Hematopoietic multipotent progenitor cell treated with erythropoietin and hydrocortisone succinate and interleukin-3 and kit ligand, for 8 days (in vitro differentiated cells): ENCODE results near the gene ABCB8.
"Not testable (repeated sequence)": the region's sequence is repeated elsewhere in the genome, so short reads cannot be mapped to it uniquely, and the experiment has no call there.

Source experiments
- DNase-seq: peaks from one replicate; pipeline ENCODE4 v3.0.0-alpha.2; 2015

ABCB8 gene

GRCh38 chr7:150999001-150999400 is 29.2 kb upstream of the ABCB8 start:
- no peak for DNase-seq

GRCh38 chr7:150999497-151000230 is 28.6 kb upstream of the ABCB8 start:
- DNase-seq, result no peak

DNA sequence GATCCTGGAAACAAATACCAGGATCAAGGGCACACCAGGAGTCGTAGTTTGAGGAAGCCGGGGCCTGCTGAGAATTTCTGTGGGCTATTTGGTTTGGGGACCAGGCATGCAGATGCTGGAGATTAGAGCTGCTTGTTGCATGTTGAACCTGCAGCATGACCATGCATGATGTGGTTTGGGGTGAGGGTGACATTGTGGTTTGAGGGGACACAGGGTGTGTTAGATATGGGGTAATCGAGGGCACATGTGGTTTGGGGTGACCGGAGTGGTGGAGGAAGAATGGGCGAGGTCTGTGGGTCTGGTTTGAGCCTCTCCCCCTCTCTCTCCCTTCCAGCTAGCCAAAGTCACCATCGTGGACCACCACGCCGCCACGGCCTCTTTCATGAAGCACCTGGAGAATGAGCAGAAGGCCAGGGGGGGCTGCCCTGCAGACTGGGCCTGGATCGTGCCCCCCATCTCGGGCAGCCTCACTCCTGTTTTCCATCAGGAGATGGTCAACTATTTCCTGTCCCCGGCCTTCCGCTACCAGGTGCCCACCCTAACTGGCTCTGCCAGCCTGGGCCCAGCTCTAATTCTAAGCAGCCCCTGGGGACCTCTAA is 27.3 kb upstream of the ABCB8 start:
- DNase-seq, result peak; percentile 71

DNA sequence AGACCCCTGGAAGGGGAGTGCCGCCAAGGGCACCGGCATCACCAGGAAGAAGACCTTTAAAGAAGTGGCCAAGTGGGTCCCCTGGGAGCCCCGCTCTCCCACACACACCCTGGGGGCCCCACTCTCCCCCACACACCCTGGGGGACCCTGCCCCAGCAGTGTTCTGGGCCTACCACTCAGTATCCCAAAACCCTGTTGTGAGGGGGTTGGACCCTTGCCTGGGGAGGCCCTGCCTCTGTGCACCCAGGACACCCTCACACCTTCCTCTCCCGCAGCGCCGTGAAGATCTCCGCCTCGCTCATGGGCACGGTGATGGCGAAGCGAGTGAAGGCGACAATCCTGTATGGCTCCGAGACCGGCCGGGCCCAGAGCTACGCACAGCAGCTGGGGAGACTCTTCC is 26.7 kb upstream of the ABCB8 start:
- DNase-seq, result no peak

- no peak for DNase-seq
Measured at GRCh38 chr7:151003572-151003971, 24.7 kb upstream of the ABCB8 start.

DNA sequence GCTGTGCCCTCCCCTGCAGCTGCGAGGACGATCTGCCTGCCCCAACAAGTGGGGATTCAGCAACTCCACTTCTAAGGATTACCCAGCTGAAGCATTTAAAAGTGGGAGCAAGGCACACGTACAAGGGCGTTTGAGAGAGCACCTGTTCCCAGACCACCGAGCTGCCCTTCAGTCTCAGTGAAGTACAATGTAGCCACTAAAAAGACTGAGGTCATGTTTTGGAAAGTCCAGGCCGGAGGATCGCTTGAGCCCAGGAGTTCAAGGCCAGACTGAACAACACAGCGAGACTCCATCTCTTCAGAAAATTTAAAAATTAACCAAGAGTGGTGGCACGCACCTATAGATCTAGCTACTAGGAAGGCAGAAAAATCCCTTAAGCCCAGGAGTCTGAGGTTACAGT is 22.7 kb upstream of the ABCB8 start:
- DNase-seq, result no peak

- no peak for DNase-seq
Measured at GRCh38 chr7:151006590-151007300, 21.5 kb upstream of the ABCB8 start.

GRCh38 chr7:151007469-151007898 is 20.8 kb upstream of the ABCB8 start:
- DNase-seq, result no peak

GRCh38 chr7:151008143-151008510 is 20.1 kb upstream of the ABCB8 start:
- peak; percentile 90 for DNase-seq

DNA sequence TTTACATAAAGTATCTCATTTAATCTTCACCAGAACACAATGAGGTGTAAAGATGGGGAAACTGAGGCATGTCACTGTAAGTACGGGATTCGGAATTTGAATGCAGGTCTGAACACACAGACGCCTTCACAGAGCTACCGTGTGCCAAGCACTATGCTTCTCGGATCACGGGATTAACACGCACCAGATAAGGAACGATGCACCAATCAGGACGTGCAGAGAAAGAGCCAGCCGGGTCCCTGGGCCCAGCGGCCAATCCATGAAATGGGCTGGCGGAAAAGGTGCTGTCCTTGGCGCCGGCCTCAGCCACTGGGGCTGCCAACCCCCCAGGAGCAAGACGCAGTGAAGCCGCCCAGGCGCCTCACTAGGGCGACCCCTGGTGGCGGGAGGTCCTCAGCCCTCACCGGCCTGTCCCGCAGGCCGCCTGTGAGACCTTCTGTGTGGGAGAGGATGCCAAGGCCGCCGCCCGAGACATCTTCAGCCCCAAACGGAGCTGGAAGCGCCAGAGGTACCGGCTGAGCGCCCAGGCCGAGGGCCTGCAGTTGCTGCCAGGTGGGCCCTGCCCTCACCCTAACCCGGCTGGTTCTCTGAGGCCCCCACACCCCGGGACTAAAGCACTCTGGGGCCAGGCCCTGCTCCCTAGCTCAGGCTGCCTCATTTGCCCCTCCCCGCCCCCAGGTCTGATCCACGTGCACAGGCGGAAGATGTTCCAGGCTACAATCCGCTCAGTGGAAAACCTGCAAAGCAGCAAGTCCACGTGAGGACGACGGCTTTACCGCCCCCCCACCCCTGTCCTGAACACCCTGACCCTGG is 19.5 kb upstream of the ABCB8 start:
- DNase-seq, result peak; percentile 84

- no peak for DNase-seq
Measured at GRCh38 chr7:151009327-151010036, 18.8 kb upstream of the ABCB8 start.

GRCh38 chr7:151010037-151010306 is 18.3 kb upstream of the ABCB8 start:
- no peak for DNase-seq

DNA sequence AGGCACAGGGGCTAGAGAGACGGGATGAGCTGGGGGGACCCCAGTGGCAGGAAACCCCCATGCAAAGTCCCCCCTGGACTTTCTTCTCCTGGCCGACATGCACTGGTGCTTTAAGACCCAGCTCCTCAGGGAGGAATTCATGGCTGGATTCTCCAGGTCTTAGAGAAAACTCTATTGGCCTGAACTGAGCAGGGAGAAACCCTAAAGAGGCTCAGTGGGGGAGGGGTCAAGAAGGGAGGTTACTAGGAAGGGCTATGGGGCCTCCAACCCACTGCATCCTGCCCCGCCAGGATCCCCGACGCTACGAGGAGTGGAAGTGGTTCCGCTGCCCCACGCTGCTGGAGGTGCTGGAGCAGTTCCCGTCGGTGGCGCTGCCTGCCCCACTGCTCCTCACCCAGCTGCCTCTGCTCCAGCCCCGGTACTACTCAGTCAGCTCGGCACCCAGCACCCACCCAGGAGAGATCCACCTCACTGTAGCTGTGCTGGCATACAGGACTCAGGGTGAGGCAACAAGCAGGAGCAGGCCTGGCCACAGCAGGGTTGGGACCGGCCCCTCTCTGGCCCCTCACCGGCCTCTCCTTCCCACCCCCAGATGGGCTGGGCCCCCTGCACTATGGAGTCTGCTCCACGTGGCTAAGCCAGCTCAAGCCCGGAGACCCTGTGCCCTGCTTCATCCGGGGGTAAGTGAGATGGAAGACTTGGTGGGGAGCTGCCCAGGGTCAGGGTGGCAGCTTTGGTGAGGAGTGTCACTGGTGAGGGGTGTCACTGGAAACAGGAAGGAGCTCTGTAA is 17.7 kb upstream of the ABCB8 start:
- no peak for DNase-seq

- no peak for DNase-seq
Measured at GRCh38 chr7:151011097-151011409, 17.2 kb upstream of the ABCB8 start.

- DNase-seq, result not testable (repeated sequence)
Measured at GRCh38 chr7:151011616-151012015, 16.6 kb upstream of the ABCB8 start.

- DNase-seq, result no peak
Measured at GRCh38 chr7:151012031-151012692, 16.1 kb upstream of the ABCB8 start.

GRCh38 chr7:151012911-151013347 is 15.3 kb upstream of the ABCB8 start:
- DNase-seq, result peak; percentile 54

GRCh38 chr7:151013356-151013732 is 14.9 kb upstream of the ABCB8 start:
- DNase-seq, result no peak

GRCh38 chr7:151013733-151014497 is 14.3 kb upstream of the ABCB8 start:
- peak; percentile 84 for DNase-seq

GRCh38 chr7:151014950-151015349 is 13.3 kb upstream of the ABCB8 start:
- no peak for DNase-seq

DNA sequence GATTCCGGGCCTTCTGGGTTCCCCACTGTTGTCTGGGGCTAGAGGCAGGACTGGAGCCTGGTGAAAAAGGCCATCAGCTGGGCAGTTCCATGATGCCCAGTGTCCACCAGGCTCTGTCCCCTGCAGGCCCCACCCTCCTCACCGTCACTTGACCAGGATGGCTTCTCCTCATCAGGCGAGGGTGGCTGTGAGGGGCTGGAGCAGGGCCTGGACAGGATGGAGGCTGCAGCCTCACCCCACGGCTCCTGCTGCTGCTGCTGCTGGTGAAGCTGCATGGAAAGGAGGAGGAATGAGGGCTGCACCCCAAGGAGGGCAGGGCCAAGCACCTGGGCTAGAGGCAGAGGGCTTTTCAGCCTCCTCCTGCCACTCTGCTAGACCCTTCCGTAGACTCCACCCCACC is 12.3 kb upstream of the ABCB8 start:
- no peak for DNase-seq
